ENCODE results near the gene ST7. TPM values are rescaled to one million over a fixed set of nuclear protein-coding genes. Genes with fewer than 3 reads are reported as not detected.

Gene ST7
- total and polyA plus RNA-seq, 2 donors (not counting 1 experiment from before 2014, with no cell fraction given), result 2.3 to 4.6 TPM

DNA sequence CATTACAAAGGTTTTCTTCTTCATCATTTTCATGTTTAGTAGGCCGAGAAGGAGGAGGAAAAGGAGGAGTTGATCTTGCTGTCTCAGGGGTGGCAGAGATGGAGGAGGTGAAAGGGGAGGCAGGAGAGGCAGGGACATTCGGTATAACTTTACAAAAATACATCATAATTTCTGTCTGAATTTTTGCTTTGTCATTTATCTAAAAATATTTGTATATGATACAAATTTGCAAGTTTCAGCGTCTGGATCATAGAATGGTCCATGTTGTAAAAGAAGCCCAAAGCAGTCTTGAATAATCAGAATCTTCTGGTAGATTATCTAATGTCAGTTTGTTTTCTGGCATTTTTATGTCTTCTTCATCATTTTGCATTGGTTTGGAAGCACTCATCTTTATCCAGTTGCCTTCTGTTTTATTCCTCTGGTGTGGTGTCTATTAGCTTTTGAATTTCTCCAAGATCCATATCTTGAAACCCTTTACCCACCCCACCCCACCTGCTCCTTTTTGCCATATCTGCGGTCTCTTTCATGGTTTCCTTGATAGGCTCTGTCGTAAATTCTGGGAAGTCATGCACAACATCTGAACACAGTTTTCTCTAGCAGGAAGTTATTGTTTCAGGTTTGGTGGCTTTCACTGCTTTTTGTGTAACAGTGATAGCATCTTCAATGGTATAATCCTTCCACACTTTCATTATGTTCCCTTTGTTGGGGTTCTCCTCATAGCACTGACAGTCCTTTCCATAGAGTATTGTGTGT, 95.0 kb downstream of the ST7 start:
- intact Hi-C loops (cut with micrococcal nuclease), result no loop called here
- ChIA-PET POLR2A (no interaction called here), CTCF (no interaction called here)
- no peak for TF ChIP-seq EZH2 (IDR thresholded peaks at IDR 0.05; ENCODE audit: borderline replicate concordance, insufficient read depth, low read depth, low read length, poor library complexity, severe bottlenecking)
- TF ChIP-seq, protein P1, sequence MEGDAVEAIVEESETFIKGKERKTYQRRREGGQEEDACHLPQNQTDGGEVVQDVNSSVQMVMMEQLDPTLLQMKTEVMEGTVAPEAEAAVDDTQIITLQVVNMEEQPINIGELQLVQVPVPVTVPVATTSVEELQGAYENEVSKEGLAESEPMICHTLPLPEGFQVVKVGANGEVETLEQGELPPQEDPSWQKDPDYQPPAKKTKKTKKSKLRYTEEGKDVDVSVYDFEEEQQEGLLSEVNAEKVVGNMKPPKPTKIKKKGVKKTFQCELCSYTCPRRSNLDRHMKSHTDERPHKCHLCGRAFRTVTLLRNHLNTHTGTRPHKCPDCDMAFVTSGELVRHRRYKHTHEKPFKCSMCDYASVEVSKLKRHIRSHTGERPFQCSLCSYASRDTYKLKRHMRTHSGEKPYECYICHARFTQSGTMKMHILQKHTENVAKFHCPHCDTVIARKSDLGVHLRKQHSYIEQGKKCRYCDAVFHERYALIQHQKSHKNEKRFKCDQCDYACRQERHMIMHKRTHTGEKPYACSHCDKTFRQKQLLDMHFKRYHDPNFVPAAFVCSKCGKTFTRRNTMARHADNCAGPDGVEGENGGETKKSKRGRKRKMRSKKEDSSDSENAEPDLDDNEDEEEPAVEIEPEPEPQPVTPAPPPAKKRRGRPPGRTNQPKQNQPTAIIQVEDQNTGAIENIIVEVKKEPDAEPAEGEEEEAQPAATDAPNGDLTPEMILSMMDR (IDR thresholded peaks at IDR 0.05), result no peak
- Histone ChIP-seq H3K9me3 (ENCODE audit: control extremely low read depth in 1 of 3, control insufficient read depth in 2 of 3, insufficient read depth in 1 of 3, low read length in 2 of 3) (no peaks in the 10 kb centered on the region), H2AFZ (ENCODE audit: insufficient read depth, low read depth, low read length, poor library complexity, severe bottlenecking) (no peak overlapping the region), H3K9ac (ENCODE audit: low read length) (no peak overlapping the region), H3K4me1 (ENCODE audit: control insufficient read depth in 2 of 2, insufficient read depth in 2 of 2, low read length in 2 of 2) (peaks cover 0 to 6% of the 10 kb centered on the region in 2 donors), H4K20me1 (ENCODE audit: control insufficient read depth, insufficient read depth, low read length, poor library complexity, severe bottlenecking) (no peaks in the 10 kb centered on the region), H3K27ac (ENCODE audit: low read length in 2 of 2) (no peak overlapping the region), H3K27me3 (replicated peaks in 1 of 4; ENCODE audit: control extremely low read depth in 1 of 4, control insufficient read depth in 3 of 4, insufficient read depth in 4 of 4, low read length in 3 of 4) (peaks cover 0 to 7% (median 0%) of the 10 kb centered on the region in 4 experiments), H3K36me3 (replicated peaks in 1 of 2; ENCODE audit: control extremely low read depth in 1 of 2, control insufficient read depth in 1 of 2, extremely low read depth in 1 of 2, insufficient read depth in 2 of 2, low read length in 1 of 2) (no peaks in the 10 kb centered on the region), H3K4me3 (ENCODE audit: control extremely low read depth in 1 of 5, extremely low read depth in 1 of 5, insufficient read depth in 1 of 5, low read depth in 2 of 5, low read length in 4 of 5) (no peak overlapping the region), H3K4me2 (replicated peaks; ENCODE audit: low read depth, low read length, poor library complexity, severe bottlenecking) (no peak overlapping the region), H3K79me2 (ENCODE audit: control insufficient read depth, insufficient read depth, low read length) (no peaks in the 10 kb centered on the region)
- Mint-ChIP-seq H3K27ac (no peak overlapping the region), H3K9me3 (ENCODE audit: insufficient read depth) (no peaks in the 10 kb centered on the region), H3K4me1 (peaks cover 9% of the 10 kb centered on the region), H3K4me3 (no peak overlapping the region), H3K27me3 (no peaks in the 10 kb centered on the region)
- no peak for DNase-seq
- no peak for ATAC-seq (ENCODE audit: low read depth)
- WGBS (ENCODE audit: insufficient coverage), result no CpG with 5 or more reads among the region's 5 CpGs

DNA sequence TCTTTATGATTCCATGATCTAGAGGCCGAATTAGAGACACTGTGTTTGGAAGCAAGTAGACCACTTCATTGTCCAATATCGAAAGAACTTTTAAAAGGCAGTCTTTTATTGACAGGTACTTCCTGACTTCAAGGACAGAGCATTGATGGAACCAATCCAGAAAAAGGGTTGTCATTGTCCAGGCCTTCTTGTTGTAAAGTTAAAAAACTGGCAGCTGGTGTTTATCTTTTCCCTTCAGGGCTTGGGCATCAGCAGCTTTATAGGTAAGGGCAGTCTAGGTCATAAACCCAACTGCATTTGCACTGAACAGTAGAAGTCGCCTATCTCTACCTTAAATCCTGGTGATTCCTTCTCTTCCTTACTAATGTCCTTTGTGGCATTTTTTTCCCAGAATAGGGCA, 95.6 kb downstream of the ST7 start:
- Histone ChIP-seq H3K4me2 (replicated peaks; ENCODE audit: low read depth, low read length, poor library complexity, severe bottlenecking) (no peak overlapping the region), H3K9ac (ENCODE audit: low read length) (no peak overlapping the region), H3K27ac (ENCODE audit: low read length in 2 of 2) (no peak overlapping the region), H4K20me1 (ENCODE audit: control insufficient read depth, insufficient read depth, low read length, poor library complexity, severe bottlenecking) (no peaks in the 10 kb centered on the region), H3K4me3 (ENCODE audit: control extremely low read depth in 1 of 5, extremely low read depth in 1 of 5, insufficient read depth in 1 of 5, low read depth in 2 of 5, low read length in 4 of 5) (no peak overlapping the region), H2AFZ (ENCODE audit: insufficient read depth, low read depth, low read length, poor library complexity, severe bottlenecking) (no peak overlapping the region), H3K27me3 (replicated peaks in 1 of 4; ENCODE audit: control extremely low read depth in 1 of 4, control insufficient read depth in 3 of 4, insufficient read depth in 4 of 4, low read length in 3 of 4) (peaks cover 0 to 7% (median 0%) of the 10 kb centered on the region in 4 experiments), H3K36me3 (replicated peaks in 1 of 2; ENCODE audit: control extremely low read depth in 1 of 2, control insufficient read depth in 1 of 2, extremely low read depth in 1 of 2, insufficient read depth in 2 of 2, low read length in 1 of 2) (no peaks in the 10 kb centered on the region), H3K9me3 (ENCODE audit: control extremely low read depth in 1 of 3, control insufficient read depth in 2 of 3, insufficient read depth in 1 of 3, low read length in 2 of 3) (no peaks in the 10 kb centered on the region), H3K79me2 (ENCODE audit: control insufficient read depth, insufficient read depth, low read length) (no peaks in the 10 kb centered on the region), H3K4me1 (ENCODE audit: control insufficient read depth in 2 of 2, insufficient read depth in 2 of 2, low read length in 2 of 2) (peaks cover 0 to 6% of the 10 kb centered on the region in 2 donors)
- TF ChIP-seq, protein P1 (IDR thresholded peaks at IDR 0.05), result no peak
- TF ChIP-seq EZH2 (IDR thresholded peaks at IDR 0.05; ENCODE audit: borderline replicate concordance, insufficient read depth, low read depth, low read length, poor library complexity, severe bottlenecking), result no peak
- H3K9me3 Mint-ChIP-seq (ENCODE audit: insufficient read depth), result no peaks in the 10 kb centered on the region
- 73% methylated on average over 3 of the region's 3 CpGs for WGBS (ENCODE audit: insufficient coverage)
- no peak for DNase-seq
- H3K4me1 Mint-ChIP-seq, result peaks cover 9% of the 10 kb centered on the region
- no peaks in the 10 kb centered on the region for H3K27me3 Mint-ChIP-seq
- ChIA-PET POLR2A (no interaction called here), CTCF (interaction anchor here (0.8 kb wide), 1 partner anchor 74 kb away, joined by 3 read pairs; no protein-coding TSS in a partner anchor)
- H3K4me3 Mint-ChIP-seq, result no peak overlapping the region
- intact Hi-C loops (cut with micrococcal nuclease), result no loop called here
- no peak overlapping the region for H3K27ac Mint-ChIP-seq
- no peak for ATAC-seq (ENCODE audit: low read depth)
